Stimulated activated CD8-positive, alpha-beta memory T cell treated with anti-CD3 and anti-CD28 coated beads, Interleukin-15, amount 100 ng/mL, for 1 hour (primary cell): ENCODE measurements around the gene APOBEC3A.

Experiments
- DNase-seq: peaks from one replicate; pipeline ENCODE4 v3.0.0-alpha.2; 2020; ENCODE audit warnings: low read depth

APOBEC3A gene

GRCh38 chr22:38957046-38957770 lies at the start of gene APOBEC3A:
Gene APOBEC3A, plus strand, starts transcription at chr22:38957609. Its CDS starts 83 bp downstream, at chr22:38957692.
- DNase-seq, result no peak

- no peak for DNase-seq
Observed at GRCh38 chr22:38907767-38908166, 49.6 kb upstream of the APOBEC3A start.

GRCh38 chr22:38911434-38911833 lies 46.0 kb upstream of the APOBEC3A start:
- no peak for DNase-seq

DNA sequence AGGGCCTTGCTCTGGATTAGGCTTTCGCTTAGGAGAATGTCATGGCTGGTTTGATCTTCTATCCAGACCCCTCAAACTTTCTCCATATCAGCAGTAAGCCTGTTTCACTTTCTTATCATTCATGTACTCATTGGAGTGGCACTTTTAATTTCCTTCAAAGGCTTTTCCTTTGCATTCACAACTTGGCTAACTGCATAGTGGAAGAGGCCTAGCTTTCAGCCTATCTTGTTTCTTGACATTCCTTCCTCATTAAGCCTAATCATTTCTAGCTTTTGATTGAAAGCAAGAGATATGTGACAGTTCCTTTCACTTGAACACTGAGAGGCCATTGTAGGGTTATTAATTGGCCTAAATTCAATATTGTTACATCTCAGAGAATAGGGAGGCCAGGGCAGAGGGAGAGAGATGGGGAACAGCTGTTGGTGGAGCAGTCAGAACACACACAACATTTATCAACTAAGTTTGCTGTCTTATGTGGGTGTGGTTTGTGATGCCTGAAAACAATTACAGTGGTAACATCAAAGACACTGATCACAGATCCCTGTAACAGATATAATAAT lies 37.7 kb upstream of the APOBEC3A start:
- no peak for DNase-seq

DNA sequence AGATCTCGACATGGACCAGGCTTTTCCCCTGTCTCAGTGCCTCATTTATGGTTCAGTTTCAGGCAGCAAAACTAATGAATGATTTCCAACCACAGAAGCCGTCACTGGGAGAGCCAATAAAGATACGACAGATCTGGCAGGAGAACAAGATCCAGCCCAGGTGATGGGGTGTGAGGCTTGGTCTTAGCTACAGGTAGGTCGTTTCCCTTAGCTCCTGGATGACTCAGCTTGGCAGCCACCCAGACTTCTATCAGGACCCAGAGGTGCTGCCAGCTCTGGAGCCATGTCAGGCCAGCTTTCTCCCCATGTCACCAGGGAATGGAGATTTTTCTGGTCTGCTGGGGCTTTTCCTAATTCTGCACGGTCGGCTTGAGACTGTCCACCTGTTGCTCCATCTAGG lies 36.3 kb upstream of the APOBEC3A start:
- DNase-seq, result no peak

DNA sequence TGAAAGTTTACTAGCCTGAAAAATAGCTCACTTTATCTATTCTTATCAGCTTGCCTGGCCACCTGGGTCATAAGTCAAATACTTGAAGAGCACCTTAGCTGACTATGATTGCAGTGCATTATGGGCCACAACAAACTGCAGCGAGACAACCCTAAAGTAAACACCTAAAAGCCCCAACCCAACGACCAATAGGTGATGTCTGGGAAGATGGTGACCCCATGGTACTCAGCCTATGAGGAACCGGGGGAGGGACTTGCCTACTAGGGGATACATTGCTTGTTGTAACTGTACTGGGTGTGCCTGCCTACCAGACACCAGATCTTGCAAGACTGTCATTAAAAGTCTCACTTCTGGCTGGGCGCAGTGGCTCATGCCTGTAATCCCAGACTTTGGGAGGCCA lies 35.6 kb upstream of the APOBEC3A start:
- DNase-seq, result no peak

- no peak for DNase-seq
Observed at GRCh38 chr22:38923463-38924346, 33.7 kb upstream of the APOBEC3A start.

DNA sequence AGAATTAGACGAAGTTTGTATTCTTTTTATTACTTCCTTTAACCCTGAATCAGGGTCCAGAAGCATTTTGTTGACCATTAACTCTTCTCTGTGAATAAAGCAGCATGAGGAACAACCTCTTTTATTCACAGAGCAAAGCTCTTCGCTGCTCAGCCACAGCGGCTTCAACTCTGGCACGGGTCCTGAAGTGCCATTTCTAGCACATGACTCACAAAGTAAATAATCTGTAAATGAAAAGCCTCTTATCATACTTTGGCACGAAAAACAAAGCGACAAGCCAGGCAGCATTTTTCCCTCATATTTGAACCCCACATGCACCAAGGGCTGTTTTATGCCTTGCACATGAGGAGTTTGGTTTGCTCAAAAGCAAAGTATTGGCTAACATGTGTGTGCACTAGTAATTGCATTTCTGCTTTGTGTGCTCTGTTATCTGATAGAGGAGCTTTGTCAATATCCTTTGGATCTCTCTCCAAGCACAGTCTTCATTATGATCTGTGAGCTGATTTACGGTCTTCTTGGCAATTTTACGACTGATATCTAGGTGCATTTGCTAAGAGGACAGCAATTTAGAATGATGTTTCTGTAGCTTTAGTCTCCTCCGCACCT lies 33.0 kb upstream of the APOBEC3A start:
- no peak for DNase-seq

DNA sequence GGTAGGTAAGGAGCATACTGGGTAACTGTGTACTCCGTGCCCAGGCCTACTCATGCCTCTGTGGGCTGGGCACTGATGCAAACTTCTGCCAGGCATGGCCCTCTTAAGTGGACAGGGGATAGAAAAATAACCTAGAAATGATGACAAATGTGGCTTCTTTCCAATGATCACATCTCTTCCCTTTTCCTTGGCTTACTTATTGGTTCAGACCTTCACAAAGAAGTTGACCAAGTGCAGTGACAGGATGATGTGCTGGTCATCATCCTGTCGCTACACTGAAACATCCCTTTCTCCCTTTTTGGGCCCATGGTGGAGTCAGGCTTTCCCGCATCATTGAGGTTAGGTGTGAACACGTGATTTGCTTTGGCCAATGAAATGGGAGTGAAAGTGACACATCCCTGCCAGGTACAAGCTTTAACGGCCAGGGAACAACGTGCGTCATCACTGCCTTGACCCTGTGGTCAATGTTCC lies 31.8 kb upstream of the APOBEC3A start:
- DNase-seq, result no peak

GRCh38 chr22:38927033-38927781 lies 30.2 kb upstream of the APOBEC3A start:
- DNase-seq, result no peak

- DNase-seq, result no peak
Observed at GRCh38 chr22:38930512-38930911, 26.9 kb upstream of the APOBEC3A start.

DNA sequence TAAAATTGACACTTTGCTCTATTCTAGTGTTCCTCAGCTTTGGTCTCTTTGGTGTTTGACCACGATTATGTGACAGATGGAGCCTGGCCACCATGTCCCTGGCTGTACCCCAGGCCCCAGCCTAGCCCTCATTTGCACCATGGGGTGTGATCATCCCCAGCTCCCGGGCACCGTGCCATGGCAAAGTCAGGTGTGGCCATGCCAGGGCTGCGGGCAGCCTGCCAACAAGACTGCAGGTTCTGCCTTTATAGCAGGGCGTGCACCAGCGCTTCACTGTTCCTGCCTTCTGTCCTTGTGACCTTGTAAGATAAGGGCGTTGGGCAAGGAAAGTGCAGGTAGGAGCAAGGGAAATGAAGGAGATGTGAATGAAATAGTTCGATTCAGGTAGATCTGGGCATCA lies 22.4 kb upstream of the APOBEC3A start:
- DNase-seq, result no peak

- DNase-seq, result no peak
Observed at GRCh38 chr22:38935616-38936015, 21.8 kb upstream of the APOBEC3A start.

DNA sequence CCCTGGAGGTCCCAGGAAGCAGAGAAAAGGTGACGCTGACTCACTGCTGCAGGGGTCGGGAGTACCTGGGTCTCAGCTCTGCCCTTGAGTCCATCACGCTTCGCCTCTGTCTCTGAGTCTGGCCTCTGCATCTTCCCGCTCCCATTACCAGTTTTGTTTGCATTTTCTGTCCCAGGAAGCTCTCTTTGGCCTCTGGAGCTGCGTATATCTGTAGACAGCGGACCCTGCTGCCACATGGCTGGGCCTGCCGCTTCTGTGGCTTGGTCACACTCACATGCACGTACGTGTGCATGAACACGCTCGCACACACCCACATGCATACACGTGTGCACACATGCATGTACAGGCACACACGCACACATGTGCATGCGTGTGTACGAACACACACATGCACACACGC lies 20.8 kb upstream of the APOBEC3A start:
- no peak for DNase-seq

DNA sequence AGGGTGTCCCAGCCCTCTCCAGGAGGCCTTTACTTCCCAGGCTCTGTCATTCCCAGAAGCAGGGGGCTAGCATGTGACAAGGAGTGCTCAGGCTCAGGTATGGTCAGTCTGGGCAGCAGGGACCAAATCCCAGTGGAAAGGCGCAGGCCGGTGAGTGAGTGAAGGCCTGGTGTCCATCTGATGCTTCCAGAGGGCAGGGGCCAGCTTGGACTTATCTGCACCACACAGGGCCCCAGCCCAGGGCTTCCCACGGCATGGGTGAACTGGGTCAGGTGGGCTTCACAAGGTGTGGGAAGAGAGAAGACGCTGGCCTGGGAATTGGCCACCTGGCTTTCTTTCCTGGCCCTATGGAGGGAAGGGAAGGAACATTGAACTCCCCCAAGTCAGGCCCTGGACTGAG lies 20.4 kb upstream of the APOBEC3A start:
- no peak for DNase-seq

DNA sequence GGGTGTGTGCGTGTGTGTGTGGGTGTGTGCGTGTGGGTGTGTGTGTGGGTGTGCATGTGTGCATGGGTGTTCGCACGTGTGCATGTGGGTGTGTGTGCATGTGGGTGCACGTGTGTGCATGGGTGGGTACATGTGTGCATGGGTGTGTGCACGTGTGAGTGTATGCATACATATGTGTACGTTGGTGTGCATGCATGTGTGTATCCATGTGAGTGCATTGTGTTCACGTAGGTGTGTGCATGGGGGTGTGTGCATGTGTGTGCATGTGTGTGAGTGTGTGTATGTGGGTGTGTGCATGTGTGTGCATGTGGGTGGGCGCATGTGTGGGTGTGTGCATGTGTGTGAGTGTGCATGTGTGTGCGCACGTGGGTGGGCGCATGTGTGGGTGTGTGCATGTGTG lies 19.9 kb upstream of the APOBEC3A start:
- no peak for DNase-seq

DNA sequence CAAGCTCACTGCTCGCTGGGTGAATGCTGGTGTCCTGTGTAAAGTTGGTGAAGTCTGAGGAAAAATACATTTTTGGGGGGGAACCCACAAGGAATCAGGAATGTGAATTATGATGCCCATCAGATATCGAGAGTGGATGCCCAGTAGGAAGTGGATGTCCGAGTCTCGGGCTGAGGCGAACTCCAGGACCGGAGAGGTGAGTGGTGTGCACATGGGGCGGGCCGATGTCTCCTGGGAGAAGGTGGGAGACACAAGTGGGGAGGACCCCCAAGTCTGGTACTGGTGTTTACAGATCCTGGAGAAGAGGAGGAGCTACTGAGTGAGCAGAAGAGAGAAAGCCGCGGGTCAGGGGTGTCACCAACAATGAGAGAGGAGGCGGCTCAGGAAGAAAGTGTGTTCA lies 19.2 kb upstream of the APOBEC3A start:
- no peak for DNase-seq

DNA sequence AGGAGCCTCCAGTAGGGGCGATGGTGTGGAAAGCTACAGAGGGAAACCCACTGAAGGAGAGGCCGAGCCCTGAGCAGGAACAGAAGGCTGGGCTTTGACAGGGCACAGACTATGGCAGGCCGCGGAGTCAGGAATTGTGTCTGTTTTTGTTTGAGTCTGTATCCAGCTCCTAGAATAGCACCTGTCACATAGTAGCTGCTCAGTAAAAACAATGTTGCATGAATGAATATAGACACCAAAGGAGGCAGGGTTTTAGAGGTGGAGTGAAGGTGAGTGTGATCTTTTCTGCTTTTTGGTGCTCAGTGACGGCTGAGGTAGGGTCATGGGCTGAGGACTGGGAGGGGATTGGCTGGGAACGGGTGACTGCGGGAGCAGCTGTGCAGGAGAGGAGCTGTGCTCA lies 18.5 kb upstream of the APOBEC3A start:
- DNase-seq, result no peak

GRCh38 chr22:38940811-38941384 lies 16.5 kb upstream of the APOBEC3A start:
- DNase-seq, result no peak

GRCh38 chr22:38941488-38941987 lies 15.9 kb upstream of the APOBEC3A start:
- DNase-seq, result no peak

- no peak for DNase-seq
Observed at GRCh38 chr22:38942702-38943101, 14.7 kb upstream of the APOBEC3A start.
